GM06990 (cell line): Measurements from ENCODE around the gene GOLGA7B.

ENCODE experiments used
- DNase-seq: peaks from one replicate; pipeline ENCODE4 v3.0.0-alpha.2; 2011; ENCODE audit not compliant: insufficient read length; ENCODE audit errors: extremely low read depth
- H3K27me3 ChIP-seq: replicated peaks from 2 replicates; pipeline ENCODE4 v1.6.0; 2011; ENCODE audit warnings: low read length; ENCODE audit not compliant: control insufficient read depth, insufficient read depth
- H3K36me3 ChIP-seq: 2 replicates; pipeline ENCODE4 v1.5.1; 2011; ENCODE audit warnings: low read length; ENCODE audit not compliant: control insufficient read depth, insufficient read depth
- H3K4me3 ChIP-seq: replicated peaks from 2 replicates; pipeline ENCODE4 v1.5.1; 2011; ENCODE audit warnings: low read depth, mild to moderate bottlenecking, control low read depth, low read length
- CTCF ChIP-seq: IDR thresholded peaks from 2 replicates; pipeline ENCODE4 v1.5.1; 2011; ENCODE audit warnings: low read length, control low read depth, mild to moderate bottlenecking, inconsistent platforms; ENCODE audit not compliant: insufficient read depth, poor library complexity, severe bottlenecking

Gene GOLGA7B

GRCh38 chr10:97818572-97818971, 31.1 kb upstream of the GOLGA7B start:
- DNase-seq = no peak
- no peak for TF ChIP-seq CTCF
- H3K36me3 ChIP-seq = no peaks in the 10 kb centered on the region
- H3K27me3 ChIP-seq = no peaks in the 10 kb centered on the region; the same call in none of the 2 replicates
- H3K4me3 ChIP-seq = no peak overlapping the region

- DNase-seq = no peak
- no peak for TF ChIP-seq CTCF
- Histone ChIP-seq H3K4me3 (no peak overlapping the region), H3K27me3 (no peaks in the 10 kb centered on the region; the same call in 1 of the 2 replicates), H3K36me3 (no peaks in the 10 kb centered on the region)
Observed at GRCh38 chr10:97820096-97820704, 29.4 kb upstream of the GOLGA7B start.

- no peak for DNase-seq
- no peak overlapping the region for H3K4me3 ChIP-seq
- no peaks in the 10 kb centered on the region; the same call in 1 of the 2 replicates for H3K27me3 ChIP-seq
- TF ChIP-seq CTCF = no peak
- H3K36me3 ChIP-seq = no peaks in the 10 kb centered on the region
Observed at GRCh38 chr10:97821308-97822038, 28.2 kb upstream of the GOLGA7B start.

GRCh38 chr10:97822261-97822687, 27.4 kb upstream of the GOLGA7B start:
- TF ChIP-seq CTCF = no peak
- no peaks in the 10 kb centered on the region; the same call in 1 of the 2 replicates for H3K27me3 ChIP-seq
- no peak for DNase-seq

GRCh38 chr10:97823734-97824133, 25.9 kb upstream of the GOLGA7B start:
- no peaks in the 10 kb centered on the region for H3K36me3 ChIP-seq
- TF ChIP-seq CTCF = no peak
- H3K4me3 ChIP-seq = no peak overlapping the region
- H3K27me3 ChIP-seq = no peaks in the 10 kb centered on the region; the same call in 1 of the 2 replicates
- no peak for DNase-seq

More at GRCh38 chr10:97822261-97822687, 27.4 kb upstream of the GOLGA7B start:
- Histone ChIP-seq H3K4me3 (no peak overlapping the region), H3K36me3 (no peaks in the 10 kb centered on the region)
